CD8-positive, alpha-beta memory T cell (primary cell): ENCODE results near the gene RBM45. TPM values are rescaled to one million over a fixed set of nuclear protein-coding genes. Genes with fewer than 3 reads are reported as not detected.

Experiments
- CTCF ChIA-PET: fragments of 350-600 bp; sonication (Branson Sonifier 250); formaldehyde crosslinking; loops from one replicate; lab custom pipeline; 2021; ENCODE audit warnings: antibody characterized with exemption; lab: Charles Lee
- POLR2A ChIA-PET: fragments of 350-600 bp; sonication (Branson Sonifier 250); formaldehyde crosslinking; loops from one replicate; lab custom pipeline; 2021; ENCODE audit warnings: antibody characterized with exemption; lab: Charles Lee
- DNase-seq, 5 donors: peaks; one replicate each; pipeline versions ENCODE4 v3.0.0 to v3.0.0-alpha.2; 2020 to 2022; ENCODE audit warnings: mixed read lengths in 1 of 5
- H3K27ac ChIP-seq: one replicate; pipeline ENCODE4 v1.7.0; 2013; ENCODE audit warnings: low read depth, mild to moderate bottlenecking, low read length, moderate library complexity
- H3K27me3 ChIP-seq: 2 replicates; pipeline ENCODE4 v1.7.0; 2013; ENCODE audit warnings: low read length, mild to moderate bottlenecking; ENCODE audit not compliant: insufficient read depth, poor library complexity, severe bottlenecking
- H3K36me3 ChIP-seq: 2 replicates; pipeline ENCODE4 v1.7.0; 2013; ENCODE audit warnings: mild to moderate bottlenecking, low read length, moderate library complexity; ENCODE audit not compliant: insufficient read depth
- H3K4me1 ChIP-seq: 2 replicates; pipeline ENCODE4 v1.7.0; 2013; ENCODE audit warnings: mild to moderate bottlenecking, low read length, moderate library complexity; ENCODE audit not compliant: insufficient read depth
- H3K4me3 ChIP-seq: 2 replicates; pipeline ENCODE4 v1.7.0; 2013; ENCODE audit warnings: mild to moderate bottlenecking, low read length
- H3K9me3 ChIP-seq: 2 replicates; pipeline ENCODE4 v1.7.0; 2013; ENCODE audit warnings: mild to moderate bottlenecking, low read length
- H3K27ac Mint-ChIP-seq, 8 donors: one replicate each; pipeline ENCODE4 v1.8.0; 2020 to 2021; ENCODE audit warnings: mixed read lengths in 8 of 8, mild to moderate bottlenecking in 6 of 8, inconsistent platforms in 3 of 8, moderate library complexity in 3 of 8
- H3K27me3 Mint-ChIP-seq, 2 donors: one replicate each; pipeline ENCODE4 v1.8.0; 2020 to 2021; ENCODE audit warnings: mixed read lengths in 2 of 2, mild to moderate bottlenecking in 1 of 2, moderate library complexity in 1 of 2
- H3K36me3 Mint-ChIP-seq, 3 donors: one replicate each; pipeline ENCODE4 v1.8.0; 2020 to 2021; ENCODE audit warnings: mixed read lengths in 3 of 3, inconsistent platforms in 1 of 3, mild to moderate bottlenecking in 1 of 3
- H3K4me1 Mint-ChIP-seq, 3 donors: one replicate each; pipeline ENCODE4 v1.8.0; 2020 to 2021; ENCODE audit warnings: mixed read lengths in 3 of 3, inconsistent platforms in 1 of 3, mild to moderate bottlenecking in 1 of 3
- H3K4me3 Mint-ChIP-seq, 7 donors: one replicate each; pipeline ENCODE4 v1.8.0; 2020 to 2021; ENCODE audit warnings: mixed read lengths in 7 of 7, mild to moderate bottlenecking in 6 of 7, moderate library complexity in 4 of 7, inconsistent platforms in 2 of 7
- H3K9me3 Mint-ChIP-seq, 5 donors: one replicate each; pipeline ENCODE4 v1.8.0; 2020 to 2022; ENCODE audit warnings: mixed read lengths in 5 of 5, mild to moderate bottlenecking in 3 of 5, moderate library complexity in 2 of 5, inconsistent platforms in 1 of 5
- polyA plus RNA-seq: library from polyadenylated mRNA; unstranded; fragments of 300-500 nt; fragmentation: Illumina TruSeq; gene quantifications from one replicate; pipeline ENCODE4 v1.2.3, GENCODE V29; 2021
- total RNA-seq, 2 experiments: library from RNA; stranded (reverse); gene quantifications; one replicate each; pipeline ENCODE4 v1.2.3, GENCODE V29; 2021

Gene RBM45
- total and polyA plus RNA-seq, 3 experiments from 2014 or later, result 7.9 to 12.7 (median 11.9) TPM

- no peak overlapping the region for H3K27ac ChIP-seq
- H3K4me1 Mint-ChIP-seq, result peaks cover 0 to 9% (median 6%) of the 10 kb centered on the region in 3 donors
- peaks cover 20% of the 10 kb centered on the region for H3K36me3 ChIP-seq
- no peaks in the 10 kb centered on the region for H3K27me3 Mint-ChIP-seq
- POLR2A ChIA-PET, result no interaction called here
- no peaks in the 10 kb centered on the region for H3K4me1 ChIP-seq
- H3K27me3 ChIP-seq, result no peaks in the 10 kb centered on the region
- CTCF ChIA-PET, result interaction anchor here (1.2 to 4.1 kb wide), 2 partner anchors 10 to 13 kb away, joined by 3 to 18 read pairs; partner anchors contain the start of gene RBM45
- no peaks in the 10 kb centered on the region for H3K9me3 Mint-ChIP-seq
- peaks cover 0 to 79% (median 25%) of the 10 kb centered on the region in 3 donors for H3K36me3 Mint-ChIP-seq
- H3K27ac Mint-ChIP-seq, result peak overlapping the region in 1 of 8 donors; percentile 0
- no peak overlapping the region for H3K4me3 ChIP-seq
- no peaks in the 10 kb centered on the region for H3K9me3 ChIP-seq
- no peak for DNase-seq
- no peak overlapping the region for H3K4me3 Mint-ChIP-seq
Observed at GRCh38 chr2:178125862-178126261, 13.6 kb downstream of the RBM45 start.

- no peaks in the 10 kb centered on the region for H3K27me3 Mint-ChIP-seq
- H3K27ac ChIP-seq, result no peak overlapping the region
- no peaks in the 10 kb centered on the region for H3K27me3 ChIP-seq
- no peak for DNase-seq
- no peaks in the 10 kb centered on the region for H3K4me1 ChIP-seq
- no peaks in the 10 kb centered on the region for H3K9me3 Mint-ChIP-seq
- peaks cover 15% of the 10 kb centered on the region for H3K36me3 ChIP-seq
- no peaks in the 10 kb centered on the region for H3K9me3 ChIP-seq
- H3K4me3 ChIP-seq, result no peak overlapping the region
- CTCF ChIA-PET, result no interaction called here
- no peak overlapping the region for H3K27ac Mint-ChIP-seq
- POLR2A ChIA-PET, result no interaction called here
- peaks cover 0 to 7% (median 6%) of the 10 kb centered on the region in 3 donors for H3K4me1 Mint-ChIP-seq
- no peak overlapping the region for H3K4me3 Mint-ChIP-seq
- peaks cover 2 to 66% (median 16%) of the 10 kb centered on the region in 3 donors for H3K36me3 Mint-ChIP-seq
Observed at GRCh38 chr2:178128836-178129630, 16.8 kb downstream of the RBM45 start.

GRCh38 chr2:178136321-178137025, 24.2 kb downstream of the RBM45 start:
- POLR2A ChIA-PET, result no interaction called here
- Mint-ChIP-seq H3K27me3 (no peaks in the 10 kb centered on the region), H3K27ac (peak overlapping the region in 3 of 8 donors; percentile 11 to 64 (median 38)), H3K4me3 (no peak overlapping the region), H3K9me3 (no peaks in the 10 kb centered on the region), H3K36me3 (peaks cover 4 to 31% (median 6%) of the 10 kb centered on the region in 3 donors), H3K4me1 (no peaks in the 10 kb centered on the region)
- Histone ChIP-seq H3K27ac (no peak overlapping the region), H3K4me3 (no peak overlapping the region), H3K27me3 (no peaks in the 10 kb centered on the region), H3K9me3 (no peaks in the 10 kb centered on the region), H3K36me3 (peaks cover 3% of the 10 kb centered on the region), H3K4me1 (no peaks in the 10 kb centered on the region)
- DNase-seq, result no peak
- CTCF ChIA-PET, result no interaction called here

- H3K27ac ChIP-seq, result no peak overlapping the region
- H3K27ac Mint-ChIP-seq, result peak overlapping the region in 1 of 8 donors; percentile 32
- H3K36me3 Mint-ChIP-seq, result no peaks in the 10 kb centered on the region
- no peaks in the 10 kb centered on the region for H3K4me1 Mint-ChIP-seq
- H3K9me3 Mint-ChIP-seq, result no peaks in the 10 kb centered on the region
- H3K36me3 ChIP-seq, result no peaks in the 10 kb centered on the region
- POLR2A ChIA-PET, result no interaction called here
- H3K27me3 ChIP-seq, result no peaks in the 10 kb centered on the region
- no peaks in the 10 kb centered on the region for H3K4me1 ChIP-seq
- H3K27me3 Mint-ChIP-seq, result peaks cover 15 to 18% of the 10 kb centered on the region in 2 donors
- H3K9me3 ChIP-seq, result no peaks in the 10 kb centered on the region
- DNase-seq, result no peak
- CTCF ChIA-PET, result no interaction called here
- H3K4me3 ChIP-seq, result no peak overlapping the region
- H3K4me3 Mint-ChIP-seq, result no peak overlapping the region
Observed at GRCh38 chr2:178142274-178143065, 30.2 kb downstream of the RBM45 start.

- H3K36me3 Mint-ChIP-seq, result no peaks in the 10 kb centered on the region
- ChIA-PET POLR2A (no interaction called here), CTCF (no interaction called here)
- DNase-seq, result no peak
- H3K9me3 ChIP-seq, result no peaks in the 10 kb centered on the region
- H3K9me3 Mint-ChIP-seq, result no peaks in the 10 kb centered on the region
- H3K27ac Mint-ChIP-seq, result no peak overlapping the region
- H3K4me1 Mint-ChIP-seq, result no peaks in the 10 kb centered on the region
- no peaks in the 10 kb centered on the region for H3K4me1 ChIP-seq
- no peaks in the 10 kb centered on the region for H3K36me3 ChIP-seq
- H3K4me3 ChIP-seq, result no peak overlapping the region
- no peaks in the 10 kb centered on the region for H3K27me3 ChIP-seq
- H3K4me3 Mint-ChIP-seq, result no peak overlapping the region
- peaks cover 20 to 22% of the 10 kb centered on the region in 2 donors for H3K27me3 Mint-ChIP-seq
- no peak overlapping the region for H3K27ac ChIP-seq
Observed at GRCh38 chr2:178143481-178143880, 31.2 kb downstream of the RBM45 start.

- Histone ChIP-seq H3K4me1 (no peaks in the 10 kb centered on the region), H3K27ac (no peak overlapping the region), H3K36me3 (no peaks in the 10 kb centered on the region), H3K27me3 (peaks cover 4% of the 10 kb centered on the region), H3K4me3 (no peak overlapping the region), H3K9me3 (no peaks in the 10 kb centered on the region)
- ChIA-PET CTCF (no interaction called here), POLR2A (no interaction called here)
- Mint-ChIP-seq H3K27me3 (peaks cover 17 to 39% of the 10 kb centered on the region in 2 donors), H3K36me3 (peaks cover 0 to 3% (median 0%) of the 10 kb centered on the region in 3 donors), H3K4me3 (no peak overlapping the region), H3K27ac (no peak overlapping the region), H3K9me3 (peaks cover 0 to 9% (median 8%) of the 10 kb centered on the region in 5 donors), H3K4me1 (no peaks in the 10 kb centered on the region)
- DNase-seq, result no peak
Observed at GRCh38 chr2:178152033-178152432, 39.8 kb downstream of the RBM45 start.

GRCh38 chr2:178152542-178152941, 40.3 kb downstream of the RBM45 start:
- no peaks in the 10 kb centered on the region for H3K4me1 ChIP-seq
- no peak overlapping the region for H3K27ac ChIP-seq
- peaks cover 0 to 3% (median 0%) of the 10 kb centered on the region in 3 donors for H3K36me3 Mint-ChIP-seq
- H3K9me3 Mint-ChIP-seq, result peaks cover 0 to 9% (median 8%) of the 10 kb centered on the region in 5 donors
- no peaks in the 10 kb centered on the region for H3K36me3 ChIP-seq
- H3K9me3 ChIP-seq, result no peaks in the 10 kb centered on the region
- no peaks in the 10 kb centered on the region for H3K4me1 Mint-ChIP-seq
- no peak overlapping the region for H3K27ac Mint-ChIP-seq
- no peak overlapping the region for H3K4me3 ChIP-seq
- H3K27me3 Mint-ChIP-seq, result peaks cover 16 to 38% of the 10 kb centered on the region in 2 donors
- ChIA-PET CTCF (no interaction called here), POLR2A (no interaction called here)
- H3K4me3 Mint-ChIP-seq, result no peak overlapping the region
- DNase-seq, result no peak
- H3K27me3 ChIP-seq, result peaks cover 4% of the 10 kb centered on the region
